ENCODE measurements around the gene AGAP6.

DNA sequence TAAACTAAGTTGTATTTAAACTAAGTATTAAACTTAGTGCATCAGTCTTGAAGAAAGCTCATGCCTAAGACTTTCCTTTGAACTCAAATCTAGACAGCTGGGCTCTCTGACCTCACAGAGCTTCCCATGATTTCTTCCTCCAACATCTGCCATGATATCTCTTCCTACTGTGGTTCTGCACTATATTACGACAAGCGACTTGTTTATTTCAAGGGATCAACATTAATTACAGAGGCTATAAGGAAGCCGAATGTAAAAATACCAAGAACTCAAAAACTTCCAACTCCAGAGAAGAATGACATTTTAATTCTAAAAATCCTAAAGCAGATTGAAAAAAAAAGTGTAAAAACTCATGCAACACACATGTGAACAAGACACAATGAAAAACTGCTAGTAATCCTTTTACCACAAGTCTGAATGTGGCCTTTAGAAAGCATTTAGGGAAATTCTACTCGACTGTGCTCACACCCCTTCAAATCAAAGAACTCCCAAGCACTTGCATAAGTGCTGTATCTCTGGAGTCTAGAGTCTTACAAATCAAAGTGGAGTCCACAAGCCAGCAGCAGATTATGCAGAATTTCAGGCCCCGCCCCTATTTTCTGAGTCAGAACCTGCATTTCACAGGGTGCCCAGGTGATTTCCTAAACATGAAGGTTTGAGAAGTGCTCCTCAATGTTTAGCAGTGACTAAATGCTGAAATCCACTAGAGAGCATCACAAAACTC is 56.9 kb downstream of the AGAP6 start:
- TF ChIP-seq, protein P1, sequence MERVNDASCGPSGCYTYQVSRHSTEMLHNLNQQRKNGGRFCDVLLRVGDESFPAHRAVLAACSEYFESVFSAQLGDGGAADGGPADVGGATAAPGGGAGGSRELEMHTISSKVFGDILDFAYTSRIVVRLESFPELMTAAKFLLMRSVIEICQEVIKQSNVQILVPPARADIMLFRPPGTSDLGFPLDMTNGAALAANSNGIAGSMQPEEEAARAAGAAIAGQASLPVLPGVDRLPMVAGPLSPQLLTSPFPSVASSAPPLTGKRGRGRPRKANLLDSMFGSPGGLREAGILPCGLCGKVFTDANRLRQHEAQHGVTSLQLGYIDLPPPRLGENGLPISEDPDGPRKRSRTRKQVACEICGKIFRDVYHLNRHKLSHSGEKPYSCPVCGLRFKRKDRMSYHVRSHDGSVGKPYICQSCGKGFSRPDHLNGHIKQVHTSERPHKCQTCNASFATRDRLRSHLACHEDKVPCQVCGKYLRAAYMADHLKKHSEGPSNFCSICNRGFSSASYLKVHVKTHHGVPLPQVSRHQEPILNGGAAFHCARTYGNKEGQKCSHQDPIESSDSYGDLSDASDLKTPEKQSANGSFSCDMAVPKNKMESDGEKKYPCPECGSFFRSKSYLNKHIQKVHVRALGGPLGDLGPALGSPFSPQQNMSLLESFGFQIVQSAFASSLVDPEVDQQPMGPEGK (CRISPR knock-in tag; IDR thresholded peaks at IDR 0.05; ENCODE audit: borderline replicate concordance), result no peak
- TF ChIP-seq ZNF70 (CRISPR knock-in tag; IDR thresholded peaks at IDR 0.05), result no peak
- no peak for TF ChIP-seq TCF4 (CRISPR knock-in tag; IDR thresholded peaks at IDR 0.05; ENCODE audit: borderline replicate concordance)
- TF ChIP-seq RARB (CRISPR knock-in tag; IDR thresholded peaks at IDR 0.05), result no peak
- TF ChIP-seq SNAI2 (CRISPR knock-in tag; IDR thresholded peaks at IDR 0.05), result no peak
- TF ChIP-seq ISL1 (CRISPR knock-in tag; IDR thresholded peaks at IDR 0.05), result no peak
- TF ChIP-seq ZFP3 (CRISPR knock-in tag; IDR thresholded peaks at IDR 0.05), result no peak
- no peak for TF ChIP-seq GLIS3 (CRISPR knock-in tag; IDR thresholded peaks at IDR 0.05)
- TF ChIP-seq, protein P2, sequence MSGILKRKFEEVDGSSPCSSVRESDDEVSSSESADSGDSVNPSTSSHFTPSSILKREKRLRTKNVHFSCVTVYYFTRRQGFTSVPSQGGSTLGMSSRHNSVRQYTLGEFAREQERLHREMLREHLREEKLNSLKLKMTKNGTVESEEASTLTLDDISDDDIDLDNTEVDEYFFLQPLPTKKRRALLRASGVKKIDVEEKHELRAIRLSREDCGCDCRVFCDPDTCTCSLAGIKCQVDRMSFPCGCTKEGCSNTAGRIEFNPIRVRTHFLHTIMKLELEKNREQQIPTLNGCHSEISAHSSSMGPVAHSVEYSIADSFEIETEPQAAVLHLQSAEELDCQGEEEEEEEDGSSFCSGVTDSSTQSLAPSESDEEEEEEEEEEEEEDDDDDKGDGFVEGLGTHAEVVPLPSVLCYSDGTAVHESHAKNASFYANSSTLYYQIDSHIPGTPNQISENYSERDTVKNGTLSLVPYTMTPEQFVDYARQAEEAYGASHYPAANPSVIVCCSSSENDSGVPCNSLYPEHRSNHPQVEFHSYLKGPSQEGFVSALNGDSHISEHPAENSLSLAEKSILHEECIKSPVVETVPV (CRISPR knock-in tag; IDR thresholded peaks at IDR 0.05), result no peak
- no peak for TF ChIP-seq ZNF8 (CRISPR knock-in tag; IDR thresholded peaks at IDR 0.05)
- no peak for TF ChIP-seq ESRRG (CRISPR knock-in tag; IDR thresholded peaks at IDR 0.05)

Measured in SK-N-SH treated with all-trans-retinoic acid at 6 μM for 48 hours (cell line).